Stimulated activated CD8-positive, alpha-beta memory T cell treated with anti-CD3 and anti-CD28 coated beads, Interleukin-12 subunit alpha, Interleukin-12 subunit beta, amount 100 ng/mL, for 24 hours (primary cell): ENCODE measurements around the gene PHLPP1.
A peak's percentile ranks its signal among the peaks of the same experiment; 100 is the strongest.

Experiments used
- DNase-seq: peaks from one replicate; pipeline ENCODE4 v3.0.0-alpha.2; 2020; ENCODE audit errors: extremely low read depth

PHLPP1 gene

DNA sequence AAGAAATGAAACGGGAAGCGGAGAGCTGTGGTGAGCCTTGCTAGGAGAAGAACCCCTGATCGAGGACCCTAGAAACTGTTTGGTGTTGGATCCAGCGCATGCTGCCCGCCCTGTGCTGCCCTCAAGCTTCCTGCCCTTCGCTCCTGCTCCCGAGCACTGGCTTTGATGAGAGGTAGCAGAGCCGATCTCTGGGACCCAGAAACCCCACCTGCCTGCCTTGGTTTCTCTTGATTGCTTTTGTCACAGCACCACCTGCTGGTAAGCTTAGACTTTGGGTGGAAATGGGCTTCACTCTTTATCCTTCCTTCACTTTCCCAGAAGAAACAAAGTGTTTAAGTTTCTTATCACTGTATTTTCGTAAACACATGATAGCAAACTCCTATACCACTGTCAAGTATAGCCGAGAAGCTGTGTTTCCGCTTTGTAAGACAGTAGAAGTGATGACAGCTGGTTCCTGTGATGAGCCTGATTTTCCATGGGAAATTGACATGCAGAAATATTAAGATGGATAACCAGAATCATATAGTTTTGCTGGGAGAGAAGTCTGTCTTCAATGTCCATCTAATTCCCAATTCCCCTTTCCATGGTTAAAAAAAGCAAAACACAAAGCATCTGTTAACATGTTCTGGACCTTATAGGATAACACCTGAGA is 267.4 kb downstream of the PHLPP1 start:
- DNase-seq: peak; percentile 16

DNA sequence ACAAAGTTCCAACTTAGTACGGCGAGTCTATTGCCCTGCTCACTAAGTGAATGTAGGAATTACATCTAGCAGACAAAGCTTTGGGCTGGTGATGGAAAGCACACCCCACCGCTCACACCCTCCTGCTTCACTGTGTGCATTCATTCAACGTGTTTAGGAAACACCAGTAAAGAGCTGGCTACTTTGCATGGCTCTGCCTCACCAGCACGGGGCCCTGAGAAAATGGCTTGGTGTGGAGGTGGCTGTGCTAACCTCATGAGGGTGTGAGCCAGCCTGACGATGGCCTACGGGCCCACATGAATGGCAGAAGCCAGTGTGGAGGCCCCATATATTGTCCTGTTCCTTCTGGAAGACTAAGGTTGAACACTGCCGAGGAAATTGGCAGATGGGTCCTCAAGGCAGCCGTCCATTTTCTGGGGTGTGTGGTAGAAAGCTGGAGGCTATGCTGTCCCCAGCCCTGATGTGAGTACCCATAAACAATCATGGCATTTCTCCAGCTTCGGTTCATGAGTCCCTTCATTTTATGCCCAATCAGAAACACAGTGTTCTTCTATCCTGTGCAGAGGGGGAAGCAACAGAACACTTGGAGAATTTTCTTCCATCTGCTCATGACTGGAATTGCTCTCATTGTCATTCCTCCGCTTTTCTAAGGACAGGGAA is 269.4 kb downstream of the PHLPP1 start:
- DNase-seq: no peak

DNA sequence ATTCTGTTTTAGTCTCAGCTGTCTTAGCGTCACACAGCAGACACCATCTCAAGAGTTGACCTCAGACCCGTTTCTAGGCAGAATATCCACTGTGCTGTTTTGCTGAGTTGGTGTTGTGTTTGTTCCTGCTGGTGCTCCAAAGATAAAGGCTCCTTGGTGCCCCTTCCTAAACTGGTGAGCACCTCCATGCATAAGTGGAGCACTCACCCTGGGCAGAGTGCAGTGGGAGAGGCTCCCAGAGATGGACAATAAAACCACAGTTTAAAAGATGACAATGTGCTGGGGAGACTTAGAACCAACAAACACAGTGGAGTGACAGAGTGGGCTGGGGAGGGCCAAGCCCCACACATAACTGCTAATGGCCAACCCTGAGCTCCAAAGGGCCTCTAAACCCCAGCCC is 271.1 kb downstream of the PHLPP1 start:
- DNase-seq: no peak

DNA sequence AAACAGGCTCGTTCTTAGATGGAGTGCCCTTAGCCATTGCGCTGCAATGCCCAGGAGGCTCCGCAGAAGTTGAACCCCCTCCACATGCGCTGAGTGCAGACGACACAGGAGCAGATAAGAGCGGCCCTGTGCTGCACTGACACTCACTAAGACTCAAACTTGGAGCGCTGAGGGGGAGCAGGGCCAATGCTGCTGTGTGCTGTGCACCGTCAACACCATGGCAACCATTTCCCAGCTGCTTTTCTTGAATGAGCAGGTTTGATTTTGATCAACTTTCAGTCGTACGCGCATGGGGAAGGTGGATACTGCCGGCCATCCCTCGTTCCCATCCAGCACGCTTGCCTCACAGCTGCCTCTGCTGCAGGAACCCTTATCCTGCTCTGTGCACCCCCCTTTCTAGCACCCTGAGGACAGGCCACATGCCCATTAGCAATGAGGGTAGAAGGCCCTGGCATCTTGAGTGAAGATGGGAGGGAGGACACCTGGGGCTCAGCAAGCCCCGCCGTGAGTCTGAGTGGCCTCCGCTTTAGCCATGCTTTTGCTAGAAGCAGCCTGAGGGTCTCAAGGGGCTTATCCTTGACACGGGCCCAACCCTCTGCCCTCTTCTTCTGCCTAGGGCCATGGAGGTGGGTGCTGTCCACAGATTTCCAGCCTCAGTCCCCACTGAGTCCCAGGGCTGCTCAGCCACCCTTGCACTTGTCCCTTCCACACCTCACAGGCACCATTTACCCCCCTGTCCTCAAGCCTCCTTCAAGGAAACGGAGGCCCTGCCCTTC is 271.9 kb downstream of the PHLPP1 start:
- DNase-seq: no peak

DNA sequence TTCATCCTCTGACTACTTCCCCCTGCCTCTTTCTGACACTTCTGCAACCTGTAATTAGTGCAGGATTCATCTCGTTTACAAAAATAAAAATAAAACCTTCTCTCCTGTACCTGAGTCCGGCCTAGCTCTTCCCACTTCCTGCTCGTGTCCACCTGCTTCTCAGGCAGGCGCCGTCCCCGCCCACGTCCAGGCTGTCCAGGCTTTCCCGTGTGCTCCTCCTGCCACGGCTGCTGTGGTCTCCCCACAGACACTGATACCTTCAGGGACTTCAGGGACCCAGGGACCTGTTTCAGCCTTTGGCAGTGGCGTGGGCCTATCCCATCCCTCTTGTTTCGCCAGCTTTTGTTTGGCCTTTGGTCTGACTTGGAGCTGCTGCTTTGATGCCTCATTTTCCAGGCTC is 272.5 kb downstream of the PHLPP1 start:
- no peak for DNase-seq

DNA sequence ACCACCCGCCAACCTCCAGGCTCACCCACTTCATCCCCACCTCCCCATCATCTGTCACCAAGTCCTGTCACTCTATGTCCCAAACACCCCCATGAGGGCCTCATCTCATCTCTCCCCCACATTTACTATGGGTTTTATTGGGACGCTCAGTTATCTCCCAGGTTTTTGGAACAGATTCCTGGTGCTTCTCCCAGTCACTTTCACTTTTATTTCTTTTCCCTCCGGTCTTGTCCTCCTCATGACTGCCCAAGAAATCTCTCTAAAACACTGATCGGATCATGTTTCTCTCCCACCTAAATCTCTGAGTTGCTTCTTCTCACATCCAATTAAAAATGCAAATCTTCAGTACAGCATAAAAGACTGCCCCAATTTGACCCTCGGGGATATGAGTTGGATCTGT is 273.1 kb downstream of the PHLPP1 start:
- DNase-seq: no peak

DNA sequence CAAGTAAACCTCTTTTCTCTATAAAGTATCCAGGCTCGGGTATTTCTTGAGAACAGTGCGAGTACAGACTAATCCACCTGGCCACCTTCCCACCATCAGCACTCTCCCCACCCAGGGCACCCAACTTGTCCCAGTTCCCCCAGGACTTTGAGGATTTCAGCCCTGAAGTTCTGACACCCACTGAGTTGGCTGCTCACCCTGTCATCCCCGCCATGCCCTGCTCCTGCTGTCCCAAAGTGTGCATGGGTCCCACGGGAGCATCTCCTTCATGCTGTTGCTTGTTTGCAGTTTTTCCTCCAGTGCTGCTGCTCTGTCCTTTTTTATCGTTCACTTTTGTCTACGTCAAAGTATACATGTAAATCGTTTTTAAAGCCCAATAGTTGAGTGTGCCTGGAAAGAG is 273.9 kb downstream of the PHLPP1 start:
- no peak for DNase-seq

DNA sequence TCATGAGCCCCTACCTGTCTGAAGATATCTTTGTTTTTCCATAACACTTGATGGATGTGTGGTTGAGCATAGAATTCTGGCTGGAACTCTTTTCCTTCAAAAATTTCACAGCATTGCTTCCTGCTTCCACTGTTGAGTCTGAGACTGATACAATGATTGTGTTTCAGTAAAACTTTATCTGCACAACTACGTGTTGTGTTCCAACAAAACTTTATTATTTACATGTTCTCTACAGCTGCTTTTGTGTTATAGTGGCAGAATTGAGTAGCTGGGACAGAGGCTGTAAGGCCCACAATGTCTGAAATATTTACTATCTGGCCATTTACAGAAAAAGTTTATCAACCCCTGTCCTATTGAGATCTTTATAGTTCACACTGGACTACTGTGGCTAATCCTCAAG is 275.3 kb downstream of the PHLPP1 start:
- DNase-seq: no peak

DNA sequence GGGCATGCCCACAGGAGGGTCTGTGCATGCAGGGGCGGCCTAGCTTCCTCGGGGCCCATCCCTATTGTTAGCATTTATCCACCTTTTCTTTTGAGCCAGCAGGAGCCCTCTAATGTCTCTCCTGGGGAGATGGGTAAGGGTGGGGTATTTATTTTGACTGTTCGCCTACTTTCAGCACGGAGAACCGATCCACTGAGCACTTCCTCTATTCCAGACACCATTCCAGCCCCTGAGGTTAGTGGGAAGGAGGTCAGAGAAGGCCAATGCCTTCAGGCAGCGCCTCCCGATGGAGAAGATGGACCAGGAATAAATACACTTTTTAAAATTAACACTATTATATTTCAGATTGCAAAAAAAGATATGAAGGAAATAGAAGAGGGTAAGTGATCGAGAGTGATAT is 276.0 kb downstream of the PHLPP1 start:
- no peak for DNase-seq

DNA sequence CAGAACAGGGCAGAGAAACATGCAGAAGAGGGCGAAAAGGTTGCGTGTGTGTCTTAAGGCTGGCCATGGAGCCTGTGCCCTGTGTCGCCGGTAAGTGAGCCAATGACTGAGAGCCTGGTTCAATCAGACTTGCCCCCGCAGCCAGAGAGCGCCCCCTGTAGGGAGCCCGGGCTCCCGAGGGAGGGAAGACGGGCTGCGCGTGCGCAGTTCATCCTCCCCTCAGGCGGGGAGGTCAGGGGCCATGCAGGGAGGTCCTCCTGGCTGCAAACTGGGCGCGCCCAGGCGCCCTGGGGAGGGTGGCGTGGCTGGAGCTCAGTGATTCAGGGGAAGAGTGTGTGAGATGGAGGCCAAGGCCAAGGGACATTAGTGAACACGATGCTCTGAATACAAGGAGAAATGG is 276.6 kb downstream of the PHLPP1 start:
- no peak for DNase-seq

DNA sequence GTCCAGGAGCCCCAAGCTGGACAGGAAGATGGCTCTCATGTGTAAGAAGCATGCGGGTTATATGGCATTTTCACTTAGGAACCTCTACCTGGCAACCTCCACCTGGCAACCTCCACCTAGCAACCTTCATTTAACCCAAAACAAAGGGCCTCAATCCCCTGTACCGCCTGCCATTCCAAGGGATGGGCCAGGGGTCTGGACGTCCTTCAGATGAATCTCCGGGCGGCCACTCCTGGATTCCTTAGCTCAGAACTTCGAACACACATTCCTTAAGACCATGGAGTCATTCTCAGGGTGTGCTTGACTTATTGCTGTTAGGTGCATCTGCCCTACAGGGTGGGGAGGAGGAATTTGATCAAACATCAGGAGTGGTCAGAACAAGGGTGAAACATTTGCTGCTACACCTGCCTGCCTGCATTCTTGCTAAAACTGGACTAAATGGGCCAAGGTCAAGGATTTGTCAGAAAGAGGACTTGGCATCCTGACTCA is 277.6 kb downstream of the PHLPP1 start:
- DNase-seq: no peak

DNA sequence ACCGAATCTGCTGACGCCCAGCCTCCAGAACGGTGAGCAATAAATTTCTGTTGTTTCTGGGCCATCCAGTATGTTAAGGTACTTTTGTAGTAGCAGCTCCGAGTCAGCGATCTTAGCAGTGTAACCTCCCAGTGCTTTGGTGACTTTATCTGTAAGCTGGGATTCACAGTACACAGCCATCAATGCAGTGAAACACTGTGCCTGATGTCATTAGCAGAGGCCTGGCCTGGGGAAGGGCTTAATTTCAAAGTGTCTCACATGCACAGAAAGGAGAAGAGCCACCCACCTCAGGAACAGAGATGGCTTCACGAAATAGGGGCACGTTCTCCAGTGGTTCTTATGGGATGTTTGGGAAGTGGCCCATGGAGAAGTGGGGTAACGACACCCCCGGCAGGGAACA is 281.2 kb downstream of the PHLPP1 start:
- DNase-seq: no peak

DNA sequence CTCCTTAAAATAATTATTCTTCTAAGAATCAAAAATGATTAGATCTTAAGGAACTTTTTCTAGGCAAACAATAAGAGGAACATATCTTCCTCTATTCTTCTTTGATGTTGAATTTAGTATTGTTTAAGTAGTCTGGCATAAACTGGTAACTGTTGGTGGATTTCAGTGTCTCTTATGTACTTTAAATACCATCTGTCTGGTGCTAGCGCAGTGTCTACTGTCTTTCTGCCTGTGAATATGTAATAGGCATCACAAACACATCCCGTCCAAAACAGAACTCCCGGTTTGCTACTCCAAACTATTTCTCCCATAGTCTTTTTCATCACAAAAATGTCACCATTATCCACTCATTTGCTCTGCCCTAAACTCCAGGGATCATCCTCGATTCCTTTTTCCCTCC is 281.7 kb downstream of the PHLPP1 start:
- no peak for DNase-seq

DNA sequence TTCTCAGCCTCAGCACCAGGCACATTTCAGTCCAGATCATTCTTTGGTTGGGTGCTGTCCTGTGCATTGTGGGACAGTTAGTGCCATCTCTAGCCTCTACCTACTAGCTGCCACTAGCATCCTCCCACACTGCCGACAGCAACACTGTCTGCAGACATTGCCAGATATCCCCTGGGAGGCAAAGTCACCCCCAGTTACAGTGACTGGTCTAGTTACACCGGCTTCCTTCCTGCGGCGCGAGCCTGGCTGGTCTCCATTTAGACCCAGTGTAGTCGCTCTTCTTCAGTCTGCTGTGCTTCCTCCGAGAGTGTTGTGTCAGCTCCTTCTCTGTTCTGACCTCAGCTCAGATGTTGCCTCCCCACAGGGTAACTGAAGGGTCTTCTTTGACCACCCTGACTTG is 283.1 kb downstream of the PHLPP1 start:
- no peak for DNase-seq

DNA sequence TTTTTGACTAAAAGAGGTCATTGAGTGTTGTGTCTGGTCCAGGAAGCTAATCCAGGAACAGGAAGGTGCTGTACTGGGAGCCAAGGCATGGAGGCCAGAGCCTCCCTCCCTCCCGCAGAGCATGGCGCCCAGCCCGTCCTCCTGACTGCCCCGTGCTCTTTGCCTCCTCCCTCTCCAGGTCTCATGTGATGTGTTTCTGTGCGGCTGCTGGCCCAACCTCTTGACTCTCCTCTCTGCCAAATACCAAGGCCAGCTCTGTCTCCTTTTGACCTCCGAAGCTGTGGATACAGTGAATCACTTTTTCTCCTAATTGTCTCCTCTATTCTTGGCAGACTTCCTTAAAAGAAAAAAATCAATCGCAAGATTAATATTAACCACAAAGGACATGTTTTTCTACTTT is 284.1 kb downstream of the PHLPP1 start:
- no peak for DNase-seq

DNA sequence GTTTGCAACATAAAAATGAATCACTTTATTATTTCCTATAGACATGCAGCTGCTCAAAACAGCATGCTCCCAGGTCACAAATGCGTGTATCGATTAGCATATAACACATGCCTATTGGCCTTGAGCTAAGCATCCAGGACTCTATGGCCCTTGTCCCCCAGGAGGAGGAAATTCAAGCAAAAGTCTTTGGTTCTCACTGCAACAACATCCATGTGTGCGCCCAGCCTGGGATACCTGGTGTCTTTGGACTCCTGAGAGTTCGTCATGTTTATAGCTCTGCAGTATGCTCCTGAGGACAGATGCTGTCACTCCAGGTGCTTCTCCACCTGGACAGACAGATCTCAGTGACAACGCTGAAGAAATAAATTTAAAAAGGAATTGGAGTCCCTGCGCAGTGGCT is 284.6 kb downstream of the PHLPP1 start:
- DNase-seq: no peak

DNA sequence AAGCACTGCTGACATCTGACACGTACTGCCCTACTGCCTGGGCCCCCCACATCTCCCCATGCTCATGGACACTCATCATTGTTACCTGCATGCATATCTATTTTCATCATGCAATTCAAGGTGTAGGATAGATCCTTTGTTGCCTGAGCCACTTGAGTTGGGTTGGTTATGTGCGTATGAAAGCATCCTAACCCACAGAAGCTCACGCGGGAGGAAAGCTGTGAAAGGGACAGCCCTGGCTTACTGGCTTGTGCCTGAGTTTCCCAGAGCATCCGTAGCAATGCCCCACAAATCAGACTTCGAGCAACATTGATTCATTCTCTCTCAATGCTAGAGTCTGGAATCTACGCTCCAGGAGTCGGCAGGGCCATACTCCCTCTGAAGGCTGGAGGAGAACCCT is 285.5 kb downstream of the PHLPP1 start:
- DNase-seq: no peak

DNA sequence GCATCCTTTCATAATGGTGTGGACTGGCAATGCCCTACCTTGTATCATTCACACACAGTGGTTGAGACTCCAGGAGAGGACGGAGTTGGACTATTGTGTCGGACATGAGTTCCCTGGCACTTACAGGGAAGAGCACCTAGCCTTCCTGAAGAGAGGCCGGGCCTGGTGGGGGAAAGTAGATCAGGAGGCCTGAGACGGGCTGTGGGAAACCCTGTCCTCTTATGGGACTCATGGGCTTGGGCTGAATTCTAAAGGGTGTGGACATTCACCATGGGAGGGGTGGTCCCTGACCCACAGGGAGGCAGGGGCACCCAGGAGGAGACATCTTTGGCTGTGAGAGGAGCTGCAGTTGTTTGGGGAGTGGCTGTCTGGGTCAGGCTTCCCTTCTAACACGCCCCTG is 286.5 kb downstream of the PHLPP1 start:
- no peak for DNase-seq

DNA sequence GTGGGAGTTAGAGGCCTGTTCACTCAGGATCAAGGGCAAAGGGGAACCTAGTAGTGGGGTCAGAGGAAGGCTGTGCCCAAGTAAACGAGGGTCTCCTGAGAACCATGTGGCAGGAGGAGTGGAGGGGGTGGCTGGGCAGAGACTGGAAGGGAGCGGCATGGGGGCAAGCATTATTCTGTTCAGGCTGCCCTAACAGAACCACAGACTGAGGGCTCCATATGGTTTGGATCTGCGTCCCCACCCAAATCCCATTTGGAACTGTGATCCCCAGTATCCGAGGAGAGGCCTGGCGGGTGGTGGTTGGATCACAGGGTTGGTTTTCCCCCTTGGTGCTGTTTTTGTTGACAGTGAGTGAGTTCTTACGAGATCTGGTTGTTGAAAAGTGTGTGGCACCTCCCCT is 287.0 kb downstream of the PHLPP1 start:
- DNase-seq: no peak

DNA sequence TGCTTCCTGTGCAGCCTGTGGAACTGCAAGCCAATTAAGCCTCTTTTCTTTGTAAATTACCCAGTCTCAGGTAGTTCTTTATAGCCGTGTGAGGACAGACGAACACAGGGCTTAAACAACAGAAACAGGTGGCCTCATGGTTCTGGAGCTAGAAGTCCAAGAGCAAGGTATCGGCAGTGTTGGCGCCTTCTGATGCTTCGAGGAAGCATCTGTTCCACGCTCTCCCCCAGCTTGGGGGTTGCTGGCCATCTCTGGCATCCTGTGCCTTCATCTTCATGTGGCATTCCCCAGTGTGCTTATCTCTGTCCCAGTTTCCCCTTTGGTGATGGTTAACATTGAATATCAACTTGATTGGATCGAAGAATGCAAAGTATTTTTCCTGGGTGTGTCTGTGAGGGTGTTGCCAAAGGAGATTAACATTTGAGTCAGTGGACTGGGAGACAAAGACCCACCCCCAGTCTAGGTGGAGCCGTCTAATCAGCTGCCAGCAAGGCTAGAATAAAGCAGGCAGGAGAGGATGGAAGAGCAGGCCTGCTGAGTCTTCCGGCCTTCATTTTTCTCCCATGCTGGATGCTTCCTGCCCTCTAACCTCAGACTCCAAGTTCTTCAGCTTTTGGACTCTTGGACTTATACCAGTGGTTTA is 287.6 kb downstream of the PHLPP1 start:
- DNase-seq: no peak

DNA sequence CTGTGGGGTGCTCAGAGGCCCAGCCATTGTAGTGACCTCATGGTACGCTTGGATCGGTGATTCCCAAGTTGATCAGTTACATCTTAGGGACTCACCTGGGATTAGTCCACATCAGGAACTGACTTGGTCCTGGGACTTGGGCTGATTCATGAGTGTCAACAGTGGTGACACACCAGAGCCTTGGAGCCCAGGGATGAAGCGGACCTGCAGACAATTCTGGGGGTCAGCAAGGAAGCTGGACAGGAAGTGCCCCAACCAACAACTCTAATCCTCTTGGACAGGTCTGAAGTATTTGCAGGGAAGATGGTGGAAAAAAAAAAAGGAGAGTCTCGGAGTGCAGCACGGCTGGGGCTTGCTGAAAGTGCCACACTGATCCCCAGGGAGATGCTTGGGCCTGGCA is 288.6 kb downstream of the PHLPP1 start:
- DNase-seq: no peak

DNA sequence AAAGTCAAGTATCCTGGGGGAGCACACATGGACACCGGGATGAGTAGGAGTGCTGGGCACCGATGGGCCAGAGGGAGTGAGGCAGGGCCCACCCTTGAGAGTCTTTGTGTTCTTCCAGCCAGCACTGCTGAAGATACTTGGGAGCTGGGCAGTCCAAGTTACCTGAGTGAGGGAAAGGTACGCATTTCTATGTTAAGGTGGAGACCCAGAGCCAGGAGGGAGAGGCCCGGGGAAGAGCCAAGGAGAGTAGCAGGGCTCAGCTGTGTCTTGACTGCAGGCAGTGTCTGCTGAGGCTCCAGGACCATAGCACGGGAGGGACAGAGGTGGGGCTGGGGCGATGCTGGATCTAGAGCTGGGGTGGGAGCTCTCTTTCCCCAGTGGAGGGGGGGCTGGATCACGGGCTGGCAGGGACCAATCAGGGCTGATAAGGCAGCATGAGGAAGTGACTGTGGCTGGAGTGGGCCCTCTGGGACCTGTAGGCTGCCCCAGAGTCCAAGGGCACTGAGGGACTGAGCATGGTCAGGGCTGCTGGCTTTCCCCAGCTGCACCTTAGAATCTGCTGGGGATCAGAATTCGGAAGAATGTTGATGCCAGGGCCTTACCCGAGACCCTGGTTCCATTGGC is 289.2 kb downstream of the PHLPP1 start:
- DNase-seq: no peak
